ENCODE data around the gene PARP9.

DNA sequence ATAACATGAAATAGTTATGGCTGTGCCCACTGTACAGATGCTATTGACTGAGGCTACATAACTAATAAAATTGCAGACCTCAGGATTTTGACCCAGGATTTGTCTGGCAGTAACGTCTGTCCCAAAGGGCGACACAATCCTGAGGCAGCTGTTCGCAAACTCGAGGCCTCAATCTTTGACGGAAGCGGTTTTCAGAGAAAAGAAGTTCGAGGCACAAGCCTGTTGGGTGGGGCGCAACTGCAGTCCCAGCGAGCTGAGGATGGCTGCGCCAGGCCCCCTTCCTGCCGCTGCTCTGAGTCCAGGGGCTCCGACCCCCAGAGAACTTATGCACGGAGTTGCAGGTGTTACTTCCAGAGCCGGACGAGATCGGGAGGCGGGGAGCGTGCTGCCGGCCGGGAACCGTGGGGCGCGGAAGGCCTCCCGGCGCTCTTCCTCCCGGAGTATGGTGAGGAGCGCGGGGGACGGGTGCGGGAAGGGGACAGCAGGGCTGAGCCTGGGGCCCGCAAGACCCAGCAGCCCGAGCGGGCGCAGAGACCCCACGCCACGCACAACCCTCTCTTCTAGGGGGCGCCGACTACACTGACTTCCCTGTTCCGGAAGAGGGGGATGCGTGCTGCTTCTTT is 13.4 kb upstream of the PARP9 start, which contains the start of gene PARP15:
- TF ChIP-seq, protein P1, sequence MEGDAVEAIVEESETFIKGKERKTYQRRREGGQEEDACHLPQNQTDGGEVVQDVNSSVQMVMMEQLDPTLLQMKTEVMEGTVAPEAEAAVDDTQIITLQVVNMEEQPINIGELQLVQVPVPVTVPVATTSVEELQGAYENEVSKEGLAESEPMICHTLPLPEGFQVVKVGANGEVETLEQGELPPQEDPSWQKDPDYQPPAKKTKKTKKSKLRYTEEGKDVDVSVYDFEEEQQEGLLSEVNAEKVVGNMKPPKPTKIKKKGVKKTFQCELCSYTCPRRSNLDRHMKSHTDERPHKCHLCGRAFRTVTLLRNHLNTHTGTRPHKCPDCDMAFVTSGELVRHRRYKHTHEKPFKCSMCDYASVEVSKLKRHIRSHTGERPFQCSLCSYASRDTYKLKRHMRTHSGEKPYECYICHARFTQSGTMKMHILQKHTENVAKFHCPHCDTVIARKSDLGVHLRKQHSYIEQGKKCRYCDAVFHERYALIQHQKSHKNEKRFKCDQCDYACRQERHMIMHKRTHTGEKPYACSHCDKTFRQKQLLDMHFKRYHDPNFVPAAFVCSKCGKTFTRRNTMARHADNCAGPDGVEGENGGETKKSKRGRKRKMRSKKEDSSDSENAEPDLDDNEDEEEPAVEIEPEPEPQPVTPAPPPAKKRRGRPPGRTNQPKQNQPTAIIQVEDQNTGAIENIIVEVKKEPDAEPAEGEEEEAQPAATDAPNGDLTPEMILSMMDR (conservative IDR thresholded peaks at IDR 0.05; ENCODE audit: low read length): peak; percentile 55
- TF ChIP-seq EZH2phosphoT487 (IDR thresholded peaks at IDR 0.05; ENCODE audit: borderline replicate concordance, low read depth, low read length): no peak

Data from OCI-LY7 (cell line).